ENCODE measurements around the gene SMIM27.

DNA sequence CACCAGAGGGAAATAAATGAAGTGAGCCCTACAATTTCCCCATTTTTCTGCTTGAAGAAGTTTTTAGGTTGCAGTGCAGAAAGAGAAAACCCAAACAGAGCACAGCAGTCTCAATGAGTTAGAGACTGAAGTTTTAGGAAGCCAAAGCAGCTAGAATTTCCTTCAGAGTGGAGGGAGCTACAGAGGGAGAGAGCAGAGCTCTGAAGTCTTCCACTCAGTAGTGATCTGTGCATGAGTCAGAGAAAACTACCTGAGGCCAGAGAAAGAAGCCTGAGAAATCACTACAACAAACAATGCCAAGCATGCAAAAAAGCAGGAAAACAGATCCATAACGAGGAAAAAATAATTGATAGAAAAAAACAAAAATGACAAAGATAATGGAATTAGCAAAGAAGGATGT is 38.8 kb downstream of the SMIM27 start:
- no peak for TF ChIP-seq POLR2A (IDR thresholded peaks at IDR 0.05)
- TF ChIP-seq, protein P1, sequence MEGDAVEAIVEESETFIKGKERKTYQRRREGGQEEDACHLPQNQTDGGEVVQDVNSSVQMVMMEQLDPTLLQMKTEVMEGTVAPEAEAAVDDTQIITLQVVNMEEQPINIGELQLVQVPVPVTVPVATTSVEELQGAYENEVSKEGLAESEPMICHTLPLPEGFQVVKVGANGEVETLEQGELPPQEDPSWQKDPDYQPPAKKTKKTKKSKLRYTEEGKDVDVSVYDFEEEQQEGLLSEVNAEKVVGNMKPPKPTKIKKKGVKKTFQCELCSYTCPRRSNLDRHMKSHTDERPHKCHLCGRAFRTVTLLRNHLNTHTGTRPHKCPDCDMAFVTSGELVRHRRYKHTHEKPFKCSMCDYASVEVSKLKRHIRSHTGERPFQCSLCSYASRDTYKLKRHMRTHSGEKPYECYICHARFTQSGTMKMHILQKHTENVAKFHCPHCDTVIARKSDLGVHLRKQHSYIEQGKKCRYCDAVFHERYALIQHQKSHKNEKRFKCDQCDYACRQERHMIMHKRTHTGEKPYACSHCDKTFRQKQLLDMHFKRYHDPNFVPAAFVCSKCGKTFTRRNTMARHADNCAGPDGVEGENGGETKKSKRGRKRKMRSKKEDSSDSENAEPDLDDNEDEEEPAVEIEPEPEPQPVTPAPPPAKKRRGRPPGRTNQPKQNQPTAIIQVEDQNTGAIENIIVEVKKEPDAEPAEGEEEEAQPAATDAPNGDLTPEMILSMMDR (IDR thresholded peaks at IDR 0.05), result no peak
